GM12878 (cell line): ENCODE measurements around the gene GAB1. TPM values are rescaled to one million over a fixed set of nuclear protein-coding genes. Genes with fewer than 3 reads are reported as not detected.

Experiments used
- ATAC-seq: fragments of 200-7000 bp; cut with Tn5 transposase; 3 replicates; pipeline ENCODE4 v1.9.1; 2020; ENCODE audit warnings: mild to moderate bottlenecking, moderate library complexity
- BruUV-seq: library from RNA; stranded (reverse); fragments of 400-500 nt; replicated peaks from 2 replicates; lab custom pipeline; 2021; lab: Mats Ljungman, UMichigan
- CTCF ChIA-PET: fragments of 300-600 bp; sonication (Branson Sonifier 250); formaldehyde crosslinking; extraction: SDS; loops from one replicate; lab custom pipeline; 2021; ENCODE audit warnings: inconsistent platforms; lab: Yijun Ruan, JAX
- POLR2A ChIA-PET: fragments of 350-600 bp; formaldehyde crosslinking; extraction: SDS; loops from one replicate; lab custom pipeline; 2021; ENCODE audit warnings: inconsistent platforms; lab: Charles Lee
- RAD21 ChIA-PET: fragments of 300-600 bp; sonication (Branson Sonifier 250); formaldehyde crosslinking; loops from one replicate; lab custom pipeline; 2023; ENCODE audit warnings: antibody characterized with exemption; ENCODE audit not compliant: unreplicated experiment; lab: Charles Lee
- SMC1A ChIA-PET: fragments of 300-600 bp; sonication (Branson Sonifier 250); formaldehyde crosslinking; loops from one replicate; lab custom pipeline; 2023; ENCODE audit not compliant: unreplicated experiment, uncharacterized antibody; lab: Charles Lee
- DNase-seq: peaks from one replicate; pipeline ENCODE4 v3.0.0-alpha.2; 2011; ENCODE audit warnings: low read depth, low spot score
- FAIRE-seq: peaks from 3 replicates; lab custom pipeline; 2011; peaks lifted over from hg19 to GRCh38; lab: Jason Lieb, UNC
- H2AFZ ChIP-seq: 2 replicates; pipeline ENCODE4 v1.6.0; 2011; ENCODE audit warnings: low read depth, low read length, control low read depth; ENCODE audit not compliant: control insufficient read depth
- H3K27ac ChIP-seq: 2 replicates; pipeline ENCODE4 v1.5.1; 2011; ENCODE audit warnings: control low read depth; ENCODE audit not compliant: control insufficient read depth, insufficient read depth
- H3K27me3 ChIP-seq, 2 experiments: replicated peaks in 1 of 2; 2 replicates each; pipeline versions ENCODE4 v1.6.0 to v1.6.1; 2011; ENCODE audit warnings: low read length in 1 of 2; ENCODE audit not compliant: control insufficient read depth in 2 of 2, insufficient read depth in 2 of 2
- H3K36me3 ChIP-seq, 2 experiments: 2 replicates each; pipeline ENCODE4 v1.5.1; 2011; ENCODE audit warnings: low read length in 1 of 2; ENCODE audit not compliant: control insufficient read depth in 2 of 2, insufficient read depth in 2 of 2
- H3K4me1 ChIP-seq: 2 replicates; pipeline ENCODE4 v1.6.1; 2011; ENCODE audit warnings: mild to moderate bottlenecking, low read length, moderate library complexity, mixed read lengths; ENCODE audit not compliant: control insufficient read depth, insufficient read depth
- H3K4me2 ChIP-seq: 2 replicates; pipeline ENCODE4 v1.6.0; 2011; ENCODE audit warnings: control low read depth; ENCODE audit not compliant: control insufficient read depth, insufficient read depth
- H3K4me3 ChIP-seq: fragments of 200-600 bp; sonication (generic); 2 replicates; pipeline ENCODE4 v1.5.1; 2016
- H3K79me2 ChIP-seq: 2 replicates; pipeline ENCODE4 v1.6.0; 2011; ENCODE audit warnings: low read length; ENCODE audit not compliant: control insufficient read depth, insufficient read depth
- H3K9ac ChIP-seq: 2 replicates; pipeline ENCODE4 v1.8.0; 2011; ENCODE audit warnings: low read length, control low read depth, mixed read lengths; ENCODE audit not compliant: control insufficient read depth, insufficient read depth
- H3K9me3 ChIP-seq: replicated peaks from 3 replicates; pipeline ENCODE4 v1.5.1; 2011; ENCODE audit warnings: mild to moderate bottlenecking, low read length; ENCODE audit not compliant: control insufficient read depth, insufficient read depth
- H4K20me1 ChIP-seq: 2 replicates; pipeline ENCODE4 v1.6.0; 2011; ENCODE audit not compliant: control insufficient read depth, insufficient read depth
- ATF7 ChIP-seq: fragments of 450-650 bp; IDR thresholded peaks from 2 replicates; pipeline ENCODE4 v1.6.1; 2016; ENCODE audit warnings: low read depth, mild to moderate bottlenecking
- BHLHE40 ChIP-seq, 2 experiments: fragments of 450-650 bp in 1 of 2; IDR thresholded peaks; 2 replicates each; pipeline ENCODE4 v1.6.1; 2011 to 2017; ENCODE audit warnings: low read depth in 2 of 2, borderline replicate concordance in 1 of 2, improper control_type of control experiment in 1 of 2, low read length in 1 of 2, mild to moderate bottlenecking in 1 of 2
- HCFC1 ChIP-seq: fragments of 150-350 bp; IDR thresholded peaks from 2 replicates; pipeline ENCODE4 v1.6.1; 2014; ENCODE audit warnings: low read length
- IRF4 ChIP-seq: IDR thresholded peaks from 2 replicates; pipeline ENCODE4 v1.6.1; 2011; ENCODE audit warnings: low read depth, low read length
- MTA2 ChIP-seq: fragments of 450-650 bp; IDR thresholded peaks from 2 replicates; pipeline ENCODE4 v1.6.1; 2016; ENCODE audit warnings: low read depth, mild to moderate bottlenecking, moderate library complexity
- NFXL1 ChIP-seq: fragments of 450-650 bp; IDR thresholded peaks from 2 replicates; pipeline ENCODE4 v1.6.1; 2017; ENCODE audit warnings: antibody characterized with exemption, mild to moderate bottlenecking, borderline replicate concordance
- POLR2AphosphoS2 ChIP-seq: IDR thresholded peaks from 2 replicates; pipeline ENCODE4 v1.6.1; 2011; ENCODE audit warnings: low read depth, mild to moderate bottlenecking, low read length, improper control_type of control experiment, moderate library complexity
- PRDM15 ChIP-seq: fragments of 450-650 bp; formaldehyde crosslinking; IDR thresholded peaks from 2 replicates; pipeline ENCODE4 v1.4.0; 2020; ENCODE audit warnings: mild to moderate bottlenecking, moderate library complexity
- RAD51 ChIP-seq: fragments of 450-650 bp; IDR thresholded peaks from 2 replicates; pipeline ENCODE4 v1.6.1; 2016; ENCODE audit warnings: moderate library complexity, mild to moderate bottlenecking, inconsistent platforms
- REST ChIP-seq: IDR thresholded peaks from 2 replicates; pipeline ENCODE4 v1.6.1; 2012; ENCODE audit warnings: mild to moderate bottlenecking, low read depth, low read length
- SMARCA5 ChIP-seq: fragments of 450-650 bp; IDR thresholded peaks from 2 replicates; pipeline ENCODE4 v1.6.1; 2017; ENCODE audit warnings: mild to moderate bottlenecking
- ZNF274 ChIP-seq: IDR thresholded peaks from one replicate; pipeline ENCODE4 v1.8.0; 2011; ENCODE audit not compliant: insufficient read length, insufficient read depth
- ZNF592 ChIP-seq: fragments of 450-650 bp; IDR thresholded peaks from 2 replicates; pipeline ENCODE4 v1.6.1; 2017; ENCODE audit warnings: mild to moderate bottlenecking, moderate library complexity
- WGBS: methylation state at CpG from one replicate; pipeline ENCODE4 v1.1.6; 2016; ENCODE audit warnings: low lambda C conversion rate; ENCODE audit not compliant: insufficient replicate concordance, insufficient coverage; ENCODE audit errors: missing lambda C conversion rate; 5-methylcytosine and 5-hydroxymethylcytosine counted together
- in situ Hi-C: fragments of 300-500 bp; cut with MboI; formaldehyde crosslinking; loops from 9 replicates; pipeline ENCODE4 v1.14.3; 2018; ENCODE audit warnings: mixed read lengths
- intact Hi-C: fragments of 100-400 bp; cut with micrococcal nuclease; formaldehyde crosslinking; loops from one replicate; pipeline ENCODE4 v1.14.2; 2022; ENCODE audit not compliant: unreplicated experiment
- polyA plus RNA-seq, 11 experiments: library from polyadenylated mRNA; depleted of rRNA in 4 of 11; unstranded in 6 of 11; stranded (reverse) in 5 of 11; fragments of >200 nt; fragmentation: Nextera tagmentation in 4 of 11; fragmentation: Illumina TruSeq in 1 of 11; extraction: Ambion mirVana in 4 of 11; extraction: Trizol in 1 of 11; gene quantifications; 1 replicate in 1 of 11; 2 replicates in 10 of 11; pipeline versions ENCODE4 v1.2.1 to v1.2.3, GENCODE V29; 2011 to 2016; ENCODE audit warnings: inconsistent platforms in 2 of 11, missing spikeins in 2 of 11, low read depth in 1 of 11
- total RNA-seq, 4 experiments: library from RNA; depleted of rRNA in 3 of 4; stranded (reverse); fragments of >200 nt in 3 of 4; fragmentation: Illumina TruSeq in 1 of 4; extraction: Trizol in 1 of 4; gene quantifications; 2 replicates each; pipeline versions ENCODE4 v1.2.1 to v1.2.3, GENCODE V29; 2013 to 2021

GAB1 gene
- total and polyA plus RNA-seq, 10 of the 15 experiments (the other 5 are each of a cell fraction or from before 2014, with no cell fraction given): 0.37 to 5.3 (median 3.2) TPM

- DNase-seq (no peak), ATAC-seq (no peak), FAIRE-seq (no peak)
- WGBS: 46% methylated on average over 3 of the region's 3 CpGs
- POLR2A ChIA-PET: interaction anchor here (2.7 kb wide), 1 partner anchor 11 kb away, joined by 19 read pairs; no protein-coding TSS in a partner anchor
- no peak overlapping the region for H3K27ac ChIP-seq
- in situ Hi-C loops (no loop called here), intact Hi-C loops (no loop called here)
- H3K9me3 ChIP-seq: no peaks in the 10 kb centered on the region
- no peaks in the 10 kb centered on the region for H3K36me3 ChIP-seq
- SMC1A ChIA-PET: interaction anchor here (1.5 to 2.4 kb wide), 2 partner anchors 10 to 22 kb away, joined by 4 to 41 read pairs; no protein-coding TSS in a partner anchor
- H3K9ac ChIP-seq: no peak overlapping the region
- BruUV-seq: no TSS peak
- no peak overlapping the region for H3K4me2 ChIP-seq
- peaks cover 29% of the 10 kb centered on the region for H3K4me1 ChIP-seq
- H3K27me3 ChIP-seq: peaks cover 0 to 2% of the 10 kb centered on the region in 2 experiments; a peak in 1 of 4 replicates
- no peak overlapping the region for H3K4me3 ChIP-seq
- CTCF ChIA-PET: interaction anchor here (1.5 to 1.8 kb wide), 2 partner anchors 10 to 31 kb away, joined by 6 to 7 read pairs; no protein-coding TSS in a partner anchor
- H3K79me2 ChIP-seq: no peaks in the 10 kb centered on the region
- no peaks in the 10 kb centered on the region for H4K20me1 ChIP-seq
- no peak overlapping the region for H2AFZ ChIP-seq
- RAD21 ChIA-PET: interaction anchor here (1.2 to 2.5 kb wide), 3 partner anchors 10 to 66 kb away, joined by 6 to 14 read pairs (median 10); no protein-coding TSS in a partner anchor
- TF ChIP-seq ZNF592: no peak
- no peak for TF ChIP-seq SMARCA5
- no peak for TF ChIP-seq PRDM15 (CRISPR knock-in tag)
- TF ChIP-seq POLR2AphosphoS2: no peak
- no peak for TF ChIP-seq NFXL1
- TF ChIP-seq RAD51: no peak
- no peak for TF ChIP-seq ATF7
- no peak for TF ChIP-seq ZNF274
- no peak for TF ChIP-seq HCFC1
- TF ChIP-seq REST: no peak
- TF ChIP-seq MTA2: no peak
- TF ChIP-seq IRF4: no peak
- no peak for TF ChIP-seq BHLHE40 (IDR thresholded peaks at IDR 0.05; ENCODE audit: borderline replicate concordance in 1 of 2, low read depth in 2 of 2, low read length in 1 of 2)
These were observed 70.8 kb downstream of the GAB1 start for GRCh38 chr4:143407474-143407873.
